HL-60/S4 treated with retinoic acid at 250 ng/mL for 4 days and 3 days (cell line): ENCODE measurements around the gene THAP8.
"Not testable (repeated sequence)": the region's sequence is repeated elsewhere in the genome, so short reads cannot be mapped to it uniquely, and the experiment has no call there.

ENCODE experiments used
- in situ Hi-C: fragments of 300-500 bp; cut with MboI; formaldehyde crosslinking; loops from 2 replicates; pipeline ENCODE4 v1.7.0; 2022; ENCODE audit warnings: low sequenced_read_pairs

The THAP8 gene

GRCh38 chr19:36072081-36072480, 18.0 kb upstream of the THAP8 start:
- in situ Hi-C loops = no loop called here

- in situ Hi-C loops = not testable (repeated sequence)
Measured at GRCh38 chr19:36068810-36069499, 14.9 kb upstream of the THAP8 start.

GRCh38 chr19:36067681-36068080, 13.6 kb upstream of the THAP8 start:
- in situ Hi-C loops = no loop called here

GRCh38 chr19:36064826-36065225, 10.7 kb upstream of the THAP8 start:
- in situ Hi-C loops = no loop called here

- in situ Hi-C loops = no loop called here
Measured at GRCh38 chr19:36061367-36061766, 7.3 kb upstream of the THAP8 start.

- in situ Hi-C loops = no loop called here
Measured at GRCh38 chr19:36060430-36060829, 6.3 kb upstream of the THAP8 start.

GRCh38 chr19:36059180-36059910, 5.3 kb upstream of the THAP8 start:
- in situ Hi-C loops = no loop called here

- in situ Hi-C loops = no loop called here
Measured at GRCh38 chr19:36058481-36059179, 4.5 kb upstream of the THAP8 start.

- in situ Hi-C loops = no loop called here
Measured at GRCh38 chr19:36054733-36055686, 925 bp upstream of the THAP8 start, which contains the start of gene WDR62. Gene WDR62 (plus strand): TSS chr19:36054897. CDS start chr19:36054972, 75 bp downstream.

GRCh38 chr19:36051637-36052036, 2.4 kb downstream of the THAP8 start:
- in situ Hi-C loops = no loop called here

GRCh38 chr19:36051236-36051635, 2.8 kb downstream of the THAP8 start:
- in situ Hi-C loops = no loop called here

- in situ Hi-C loops = no loop called here
Measured at GRCh38 chr19:36049080-36049698, 4.9 kb downstream of the THAP8 start.

- in situ Hi-C loops = no loop called here
Measured at GRCh38 chr19:36047835-36048234, 6.2 kb downstream of the THAP8 start.

GRCh38 chr19:36046443-36047050, 7.5 kb downstream of the THAP8 start:
- in situ Hi-C loops = no loop called here

GRCh38 chr19:36043952-36044351, 10.1 kb downstream of the THAP8 start:
- in situ Hi-C loops = no loop called here

GRCh38 chr19:36041831-36042230, 12.3 kb downstream of the THAP8 start:
- in situ Hi-C loops = no loop called here

- in situ Hi-C loops = not testable (repeated sequence)
Measured at GRCh38 chr19:36041092-36041491, 13.0 kb downstream of the THAP8 start.

GRCh38 chr19:36040495-36040894, 13.6 kb downstream of the THAP8 start:
- in situ Hi-C loops = no loop called here

GRCh38 chr19:36032251-36033104, 21.6 kb downstream of the THAP8 start, which contains the start of gene CLIP3:
Gene CLIP3 (minus strand): TSS chr19:36032873. CDS start chr19:36032357, 516 bp downstream.
- in situ Hi-C loops = no loop called here
